Central memory CD4-positive, alpha-beta T cell (primary cell): ENCODE data around the gene EXD3.
"Not testable (repeated sequence)": the region's sequence is repeated elsewhere in the genome, so short reads cannot be mapped to it uniquely, and the experiment has no call there.

Source experiments
- DNase-seq: peaks from one replicate; pipeline ENCODE4 v3.0.0; 2022

EXD3 gene

GRCh38 chr9:137265496-137266161, 157.3 kb downstream of the EXD3 start:
- no peak for DNase-seq

DNA sequence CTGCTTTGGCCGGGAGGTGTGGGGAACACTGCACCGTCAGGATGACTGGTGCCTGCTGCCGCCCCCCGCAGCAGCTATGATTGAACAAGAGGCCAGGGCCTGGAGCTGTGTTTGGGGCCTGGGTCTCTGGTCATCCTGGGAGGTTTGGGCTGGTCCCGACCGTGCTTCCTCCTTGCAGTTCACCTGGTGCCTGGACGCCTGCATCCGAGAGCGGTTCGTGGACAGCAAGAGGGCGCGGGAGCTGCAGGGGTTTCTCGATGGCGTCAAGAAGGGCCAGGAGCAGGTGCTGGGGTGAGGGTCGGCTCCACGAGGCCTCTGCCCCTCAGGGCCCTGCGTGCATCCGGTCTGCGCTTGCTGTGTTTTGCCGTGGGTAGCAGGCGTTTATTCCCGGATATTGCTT, 158.9 kb downstream of the EXD3 start:
- DNase-seq: no peak

DNA sequence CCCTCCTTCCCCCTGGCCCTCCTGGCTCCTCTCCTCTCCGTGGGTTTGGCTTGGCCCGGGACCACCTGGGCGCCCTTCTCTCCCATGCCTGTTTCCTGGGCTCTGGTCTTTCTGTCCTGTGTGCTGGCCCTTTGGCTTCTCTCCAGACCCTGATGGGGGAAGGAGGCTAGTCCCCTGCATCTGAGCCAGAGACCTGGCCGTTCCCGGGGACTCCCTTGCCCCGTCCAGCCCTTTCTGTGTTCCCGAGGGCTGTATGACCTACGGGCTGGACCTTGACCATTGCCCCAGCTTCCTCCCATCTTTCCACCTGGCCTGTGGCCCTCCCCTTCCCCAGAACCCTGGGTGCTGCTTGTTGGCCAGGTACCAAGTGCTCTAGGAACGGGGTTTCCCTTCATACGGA, 159.5 kb downstream of the EXD3 start:
- no peak for DNase-seq

DNA sequence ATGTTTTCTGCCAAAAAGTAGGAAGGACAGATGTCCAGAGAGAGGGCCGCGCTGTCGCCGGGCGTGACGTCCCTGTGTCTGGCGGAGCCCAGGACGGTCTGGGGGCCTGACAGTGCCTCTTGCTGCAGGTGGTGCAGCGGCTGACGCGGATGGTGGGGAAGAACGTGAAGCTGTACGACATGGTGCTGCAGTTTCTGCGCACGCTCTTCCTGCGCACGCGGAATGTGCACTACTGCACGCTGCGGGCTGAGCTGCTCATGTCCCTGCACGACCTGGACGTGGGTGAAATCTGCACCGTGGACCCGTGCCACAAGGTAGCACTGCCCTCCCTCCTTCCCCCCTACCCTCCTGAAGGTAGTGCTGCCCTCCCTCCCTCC, 160.1 kb downstream of the EXD3 start:
- DNase-seq: no peak

GRCh38 chr9:137262173-137262908, 160.6 kb downstream of the EXD3 start:
- DNase-seq: not testable (repeated sequence)
